Keratinocyte (primary cell): ENCODE data around the gene CLEC17A.

Experiments used
- EZH2 ChIP-seq: IDR thresholded peaks from one replicate; pipeline ENCODE4 v1.6.1; 2012; ENCODE audit warnings: inconsistent platforms, mild to moderate bottlenecking, low read length, moderate library complexity
- TF ChIP-seq, protein P1 (sequence below), 3 experiments: IDR thresholded peaks in 1 of 3; conservative IDR thresholded peaks in 1 of 3; optimal IDR thresholded peaks in 1 of 3; 2 replicates in 2 of 3; 3 replicates in 1 of 3; pipeline versions ENCODE3 to v1.5.1; 2011; ENCODE audit warnings: low read length in 3 of 3, mild to moderate bottlenecking in 3 of 3, moderate library complexity in 2 of 3, control low read depth in 1 of 3, inconsistent platforms in 1 of 3; ENCODE audit not compliant: insufficient read depth in 2 of 3; ENCODE audit errors: extremely low read depth in 1 of 3

DNA sequence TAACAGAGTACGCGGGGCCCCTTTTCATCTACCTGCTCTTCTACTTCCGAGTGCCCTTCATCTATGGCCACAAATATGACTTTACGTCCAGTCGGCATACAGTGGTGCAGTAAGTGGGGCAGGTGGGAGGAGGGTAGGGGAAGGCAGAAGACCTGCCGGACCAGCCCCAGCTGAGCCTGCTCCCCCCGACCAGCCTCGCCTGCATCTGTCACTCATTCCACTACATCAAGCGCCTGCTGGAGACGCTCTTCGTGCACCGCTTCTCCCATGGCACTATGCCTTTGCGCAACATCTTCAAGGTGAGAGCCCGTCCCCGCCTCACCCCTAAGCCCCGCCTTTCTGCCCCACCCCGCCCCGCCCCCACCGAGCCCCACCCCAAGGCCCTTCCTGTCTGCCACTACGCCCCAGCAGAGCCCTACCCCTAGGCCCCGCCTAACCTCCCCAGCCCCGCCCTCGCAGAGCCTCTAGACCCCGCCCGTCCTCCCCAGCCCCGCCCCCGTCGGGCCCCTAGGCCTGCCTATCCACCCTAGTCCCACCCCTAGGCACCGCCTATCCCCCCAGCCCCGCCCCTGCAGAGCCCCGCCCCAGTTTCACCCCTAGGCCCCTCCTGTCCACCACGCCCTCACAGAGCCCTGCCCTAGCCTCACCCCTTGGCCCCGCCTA lies 18.8 kb upstream of the CLEC17A start:
- TF ChIP-seq, protein P1, sequence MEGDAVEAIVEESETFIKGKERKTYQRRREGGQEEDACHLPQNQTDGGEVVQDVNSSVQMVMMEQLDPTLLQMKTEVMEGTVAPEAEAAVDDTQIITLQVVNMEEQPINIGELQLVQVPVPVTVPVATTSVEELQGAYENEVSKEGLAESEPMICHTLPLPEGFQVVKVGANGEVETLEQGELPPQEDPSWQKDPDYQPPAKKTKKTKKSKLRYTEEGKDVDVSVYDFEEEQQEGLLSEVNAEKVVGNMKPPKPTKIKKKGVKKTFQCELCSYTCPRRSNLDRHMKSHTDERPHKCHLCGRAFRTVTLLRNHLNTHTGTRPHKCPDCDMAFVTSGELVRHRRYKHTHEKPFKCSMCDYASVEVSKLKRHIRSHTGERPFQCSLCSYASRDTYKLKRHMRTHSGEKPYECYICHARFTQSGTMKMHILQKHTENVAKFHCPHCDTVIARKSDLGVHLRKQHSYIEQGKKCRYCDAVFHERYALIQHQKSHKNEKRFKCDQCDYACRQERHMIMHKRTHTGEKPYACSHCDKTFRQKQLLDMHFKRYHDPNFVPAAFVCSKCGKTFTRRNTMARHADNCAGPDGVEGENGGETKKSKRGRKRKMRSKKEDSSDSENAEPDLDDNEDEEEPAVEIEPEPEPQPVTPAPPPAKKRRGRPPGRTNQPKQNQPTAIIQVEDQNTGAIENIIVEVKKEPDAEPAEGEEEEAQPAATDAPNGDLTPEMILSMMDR (optimal IDR thresholded peaks at IDR 0.05 in 1 of 3, IDR thresholded peaks at IDR 0.05 in 1 of 3, conservative IDR thresholded peaks at IDR 0.05 in 1 of 3; ENCODE audit: extremely low read depth in 1 of 3, insufficient read depth in 2 of 3, low read length in 3 of 3), result no peak
- no peak for TF ChIP-seq EZH2
